Mucosa of stomach (tissue), 1 donor: Measurements from ENCODE around the gene TNNC2.

Source experiments
- H3K27me3 ChIP-seq: one replicate; pipeline ENCODE4 v1.7.0; 2013; ENCODE audit warnings: mild to moderate bottlenecking, low read length; ENCODE audit not compliant: control insufficient read depth, insufficient read depth
- H3K36me3 ChIP-seq: one replicate; pipeline ENCODE4 v1.7.0; 2013; ENCODE audit warnings: low read length; ENCODE audit not compliant: control insufficient read depth, insufficient read depth
- H3K4me1 ChIP-seq: one replicate; pipeline ENCODE4 v1.7.0; 2013; ENCODE audit warnings: mild to moderate bottlenecking, low read length; ENCODE audit not compliant: control insufficient read depth, insufficient read depth
- H3K4me3 ChIP-seq: one replicate; pipeline ENCODE4 v1.7.0; 2013; ENCODE audit warnings: low read length
- H3K9ac ChIP-seq: one replicate; pipeline ENCODE4 v1.7.0; 2013; ENCODE audit warnings: mild to moderate bottlenecking, low read length, moderate library complexity
- H3K9me3 ChIP-seq: one replicate; pipeline ENCODE4 v1.7.0; 2013; ENCODE audit warnings: mild to moderate bottlenecking, low read length, moderate library complexity; ENCODE audit not compliant: control insufficient read depth
- donor health status: Pancreatic carcinoma.

Gene TNNC2

DNA sequence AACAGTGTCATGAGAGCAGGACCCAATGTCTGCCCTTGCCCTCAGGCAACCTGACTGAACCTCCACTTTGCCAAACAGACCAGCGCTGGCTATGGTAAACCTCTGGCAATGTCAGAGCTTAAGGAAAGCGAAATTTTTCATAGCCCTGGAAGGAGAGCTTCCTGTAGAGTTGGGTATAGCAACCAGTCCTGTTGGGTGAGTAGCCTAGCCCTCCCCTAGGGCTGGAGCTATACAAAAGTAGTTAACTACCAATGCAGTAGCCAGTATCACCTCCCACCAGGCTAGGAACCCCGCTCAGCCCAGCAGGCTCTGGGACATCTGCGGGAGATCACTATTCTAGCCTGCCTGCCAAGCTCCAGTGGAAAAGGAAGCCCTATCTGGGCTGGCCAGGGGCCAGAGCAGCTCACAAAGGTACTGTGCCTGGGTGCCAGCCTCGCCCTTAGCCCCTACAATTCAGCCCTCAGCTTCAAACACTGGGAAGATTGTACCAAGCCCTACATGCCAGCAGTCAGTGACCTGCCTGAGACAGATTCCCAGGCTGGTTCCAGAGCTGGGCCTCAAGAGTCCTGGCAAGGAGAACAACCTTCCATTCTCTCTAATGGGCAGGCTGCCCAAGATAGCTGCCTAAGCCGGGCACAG is 43.3 kb downstream of the TNNC2 start:
- Histone ChIP-seq H3K9me3 (no peaks in the 10 kb centered on the region), H3K9ac (peak overlapping the region; percentile 31), H3K4me3 (no peak overlapping the region), H3K27me3 (no peaks in the 10 kb centered on the region), H3K4me1 (peaks cover 54% of the 10 kb centered on the region), H3K36me3 (no peaks in the 10 kb centered on the region)

DNA sequence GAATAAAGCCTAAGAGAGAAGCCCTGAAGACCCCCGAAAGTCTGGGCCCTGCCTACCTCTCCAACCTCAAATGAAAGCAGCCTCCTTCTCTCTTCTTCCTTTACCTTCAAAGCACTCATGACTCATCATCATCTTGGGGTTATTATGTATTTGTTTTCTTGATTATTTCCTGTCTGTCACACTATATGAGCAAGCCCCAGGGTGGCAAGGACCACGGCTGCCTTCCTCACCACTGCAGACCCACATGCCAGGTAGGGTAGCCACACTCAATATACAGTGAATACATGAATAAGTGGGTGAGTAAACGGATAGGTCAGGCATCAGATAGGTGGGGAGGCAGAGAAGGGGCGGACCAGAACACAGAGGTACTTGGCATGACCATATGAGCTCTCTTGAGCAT is 44.2 kb downstream of the TNNC2 start:
- Histone ChIP-seq H3K4me1 (peaks cover 62% of the 10 kb centered on the region), H3K9ac (no peak overlapping the region), H3K4me3 (no peak overlapping the region), H3K9me3 (no peaks in the 10 kb centered on the region), H3K27me3 (no peaks in the 10 kb centered on the region), H3K36me3 (no peaks in the 10 kb centered on the region)

DNA sequence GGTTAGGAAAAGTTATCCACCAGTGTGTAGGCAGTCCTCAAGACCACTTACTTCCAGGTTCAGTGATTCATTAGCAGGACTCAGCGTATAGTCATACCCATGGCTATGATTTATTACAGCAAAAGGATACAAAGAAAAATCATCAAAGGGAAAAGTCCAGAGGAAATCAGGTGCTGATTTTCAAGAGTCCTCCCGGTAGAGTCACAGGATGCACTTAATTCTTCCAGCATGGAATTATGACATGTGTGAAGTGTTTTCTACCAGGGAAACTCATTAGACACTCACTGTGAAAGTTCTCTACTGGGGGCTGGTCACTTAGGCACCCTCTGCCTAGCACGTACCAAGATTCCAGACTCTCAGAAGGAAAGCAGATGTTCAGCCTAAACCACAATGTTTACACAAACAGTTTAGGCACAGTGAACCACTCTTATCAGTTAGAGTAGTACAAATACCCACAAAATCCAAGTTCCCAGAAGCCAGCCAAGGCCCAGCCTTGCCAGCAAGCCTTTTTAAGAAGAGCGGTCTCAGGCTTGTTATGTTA is 45.7 kb downstream of the TNNC2 start:
- Histone ChIP-seq H3K4me3 (no peak overlapping the region), H3K27me3 (no peaks in the 10 kb centered on the region), H3K4me1 (peaks cover 67% of the 10 kb centered on the region)

DNA sequence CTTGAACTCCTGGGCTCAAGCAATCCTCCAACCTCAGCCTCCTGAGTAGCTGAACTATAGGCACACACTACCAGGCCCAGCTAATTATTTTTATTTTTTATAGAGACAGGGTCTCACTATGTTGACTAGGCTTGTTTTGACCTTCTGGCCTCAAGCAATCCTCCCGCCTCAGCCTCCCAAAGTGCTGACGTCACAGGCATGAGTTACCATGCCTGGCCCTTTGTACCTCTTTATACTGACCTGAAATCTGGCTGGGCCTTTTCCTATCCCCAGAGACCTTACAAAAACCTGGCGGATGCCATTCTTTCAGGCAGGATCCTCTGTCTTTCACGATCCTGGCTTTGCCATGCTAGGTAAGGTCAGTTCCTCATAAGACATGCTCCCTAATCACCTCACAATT is 47.0 kb downstream of the TNNC2 start:
- H3K4me3 ChIP-seq, result no peak overlapping the region
- H3K4me1 ChIP-seq, result peaks cover 75% of the 10 kb centered on the region
- H3K36me3 ChIP-seq, result no peaks in the 10 kb centered on the region
- H3K9ac ChIP-seq, result peak overlapping the region; percentile 53
- no peaks in the 10 kb centered on the region for H3K9me3 ChIP-seq
- no peaks in the 10 kb centered on the region for H3K27me3 ChIP-seq

More for the DNA sequence above, 45.7 kb downstream of the TNNC2 start:
- H3K9me3 ChIP-seq, result no peaks in the 10 kb centered on the region
- H3K36me3 ChIP-seq, result no peaks in the 10 kb centered on the region
- H3K9ac ChIP-seq, result peak overlapping the region; percentile 19

DNA sequence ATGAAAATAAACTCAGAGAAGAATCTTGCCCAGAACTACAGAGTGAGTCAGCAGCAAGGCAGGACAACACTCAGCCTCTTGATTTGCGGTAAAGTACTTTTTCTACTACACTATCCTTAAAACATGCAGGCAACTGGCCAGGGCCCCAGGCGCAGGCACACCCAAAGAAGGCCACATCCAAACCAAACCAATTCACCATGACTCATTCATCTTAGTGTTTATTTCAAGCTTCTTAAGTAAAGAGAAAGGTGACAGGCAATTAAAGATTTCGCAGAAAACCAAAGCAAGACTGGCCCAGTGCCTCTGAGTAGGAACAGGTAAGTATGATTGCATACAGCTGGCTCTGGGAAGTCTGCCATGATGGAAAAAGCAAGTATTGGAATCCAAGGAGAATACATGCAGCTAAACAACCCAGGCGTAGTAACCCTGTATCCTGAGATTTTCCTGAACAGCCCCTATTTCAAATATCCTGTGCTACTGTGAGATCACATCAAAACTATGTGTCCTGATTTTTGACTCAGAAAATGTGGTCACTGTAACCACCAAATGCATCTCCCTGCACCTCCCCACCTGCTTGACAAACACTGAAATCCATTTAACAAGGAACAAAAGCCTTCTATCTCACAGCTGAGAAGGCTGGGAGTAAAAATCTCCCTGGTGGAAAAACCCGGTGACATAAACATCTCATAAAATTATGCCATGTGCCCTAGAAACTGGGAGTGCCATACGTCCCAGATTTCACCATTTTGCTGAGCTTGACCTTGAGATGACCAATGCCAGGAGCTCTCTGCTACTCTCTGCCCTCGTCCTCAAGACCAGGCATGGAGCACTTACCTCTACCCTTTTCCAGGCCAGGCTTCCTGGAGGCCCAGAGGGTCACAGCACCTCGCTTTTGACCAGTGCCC is 47.8 kb downstream of the TNNC2 start:
- Histone ChIP-seq H3K9ac (peak overlapping the region; percentile 53), H3K4me1 (peaks cover 76% of the 10 kb centered on the region), H3K9me3 (no peaks in the 10 kb centered on the region)

DNA sequence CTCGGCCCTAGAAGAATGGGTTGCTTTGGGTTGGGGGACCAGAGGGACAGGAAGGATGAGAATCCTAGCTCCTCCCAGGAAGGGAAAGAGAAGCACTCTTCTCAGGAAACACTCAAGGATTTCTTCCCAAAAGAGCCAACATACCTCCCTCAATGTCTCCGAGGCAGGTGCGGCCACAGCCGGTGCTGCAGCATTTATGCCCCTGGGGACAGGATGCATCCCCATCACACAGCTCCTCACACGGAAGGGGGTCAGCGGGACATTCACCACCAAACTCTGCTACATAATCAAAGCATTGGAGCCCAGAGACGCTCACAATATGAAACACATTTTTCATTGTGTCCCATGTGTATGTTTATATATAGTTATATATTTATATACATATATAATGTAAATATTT is 50.2 kb downstream of the TNNC2 start:
- H3K36me3 ChIP-seq, result no peaks in the 10 kb centered on the region
- H3K4me1 ChIP-seq, result peaks cover 53% of the 10 kb centered on the region
- H3K9me3 ChIP-seq, result no peaks in the 10 kb centered on the region
- H3K27me3 ChIP-seq, result no peaks in the 10 kb centered on the region
- no peak overlapping the region for H3K4me3 ChIP-seq
- H3K9ac ChIP-seq, result no peak overlapping the region

More for the DNA sequence above, 47.8 kb downstream of the TNNC2 start:
- Histone ChIP-seq H3K4me3 (no peak overlapping the region), H3K36me3 (no peaks in the 10 kb centered on the region), H3K27me3 (no peaks in the 10 kb centered on the region)

DNA sequence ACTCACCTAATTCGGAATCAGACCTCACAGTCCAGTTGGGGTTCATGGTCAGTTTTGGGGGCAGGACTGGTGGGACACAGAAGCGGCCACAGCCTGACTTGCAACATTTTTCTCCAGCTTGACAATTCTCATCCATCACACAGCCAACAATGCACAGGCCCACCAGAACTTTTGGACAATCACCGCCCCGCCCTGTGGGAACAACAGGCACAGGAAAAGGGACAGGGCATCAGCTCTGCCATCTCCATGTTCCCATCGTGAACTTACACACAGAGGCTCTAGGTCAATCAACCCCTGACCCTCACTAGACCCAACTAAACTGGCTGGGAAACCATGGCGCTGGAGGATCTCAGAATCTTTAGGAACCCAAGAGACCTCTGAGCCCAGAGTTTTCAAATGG is 51.7 kb downstream of the TNNC2 start:
- Histone ChIP-seq H3K36me3 (no peaks in the 10 kb centered on the region), H3K4me1 (peaks cover 53% of the 10 kb centered on the region), H3K9me3 (no peaks in the 10 kb centered on the region), H3K4me3 (no peak overlapping the region), H3K27me3 (no peaks in the 10 kb centered on the region), H3K9ac (no peak overlapping the region)

DNA sequence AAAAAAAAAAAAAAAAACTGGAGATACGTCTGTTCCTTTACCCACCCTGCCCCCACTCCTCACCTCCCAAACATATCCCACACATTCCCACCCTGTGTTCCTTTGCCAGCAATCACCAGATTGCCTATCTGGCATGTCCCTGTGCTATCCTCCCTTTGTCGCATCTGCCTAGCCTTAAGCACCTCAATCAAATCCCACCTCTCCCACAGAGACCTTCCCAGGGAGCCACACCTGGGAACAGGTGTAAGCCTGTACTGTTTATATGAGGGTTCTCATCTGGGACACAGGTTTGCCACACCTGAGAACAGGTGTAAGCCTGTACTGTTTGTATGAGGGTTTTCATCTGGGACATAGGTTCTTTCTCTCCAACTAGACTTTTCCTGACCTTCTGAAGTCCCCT is 52.2 kb downstream of the TNNC2 start:
- no peak overlapping the region for H3K9ac ChIP-seq
- no peaks in the 10 kb centered on the region for H3K9me3 ChIP-seq
- peaks cover 49% of the 10 kb centered on the region for H3K4me1 ChIP-seq
- no peak overlapping the region for H3K4me3 ChIP-seq
- no peaks in the 10 kb centered on the region for H3K36me3 ChIP-seq
- H3K27me3 ChIP-seq, result no peaks in the 10 kb centered on the region
